HepG2 (cell line): ENCODE results near the gene CNN3. TPM values are rescaled to one million over a fixed set of nuclear protein-coding genes. Genes with fewer than 3 reads are reported as not detected.
A peak's percentile ranks its signal among the peaks of the same experiment; 100 is the strongest.

Experiments
- GATAD2A ChIP-seq: IDR thresholded peaks from 2 replicates; pipeline ENCODE4 v1.6.1; 2016
- KDM2A ChIP-seq: sonication (generic); formaldehyde crosslinking; IDR thresholded peaks from 2 replicates; pipeline ENCODE4 v1.4.0; 2020; ENCODE audit warnings: low read depth, missing genetic modification reagents, borderline replicate concordance
- MTA1 ChIP-seq: sonication (generic); formaldehyde crosslinking; IDR thresholded peaks from 2 replicates; pipeline ENCODE4 v1.4.0; 2020; ENCODE audit warnings: missing genetic modification reagents, mild to moderate bottlenecking, borderline replicate concordance
- ONECUT2 ChIP-seq: sonication (generic); formaldehyde crosslinking; IDR thresholded peaks from 2 replicates; pipeline ENCODE4 v1.4.0; 2020; ENCODE audit warnings: missing genetic modification reagents
- SRSF9 ChIP-seq: fragments of 200-400 bp; formaldehyde crosslinking; IDR thresholded peaks from 2 replicates; pipeline ENCODE4 v1.6.1; 2018; ENCODE audit warnings: borderline replicate concordance, mild to moderate bottlenecking, low read depth, low read length; ENCODE audit not compliant: insufficient read depth, poor library complexity, severe bottlenecking
- TRAFD1 ChIP-seq: sonication (generic); formaldehyde crosslinking; IDR thresholded peaks from 2 replicates; pipeline ENCODE4 v1.5.1; 2020; ENCODE audit warnings: missing genetic modification reagents, mild to moderate bottlenecking, borderline replicate concordance
- ZBTB37 ChIP-seq: sonication (generic); formaldehyde crosslinking; IDR thresholded peaks from 2 replicates; pipeline ENCODE4 v1.4.0; 2020; ENCODE audit warnings: mild to moderate bottlenecking, missing genetic modification reagents
- ZSCAN30 ChIP-seq: sonication (generic); formaldehyde crosslinking; IDR thresholded peaks from 2 replicates; pipeline ENCODE4 v1.5.0; 2020; ENCODE audit warnings: mild to moderate bottlenecking, missing genetic modification reagents
- polyA plus RNA-seq, 8 experiments: library from polyadenylated mRNA; depleted of rRNA in 3 of 8; stranded (reverse) in 7 of 8; unstranded in 1 of 8; fragments of >200 nt; fragmentation: Illumina TruSeq in 4 of 8; extraction: Trizol in 4 of 8; gene quantifications; 2 replicates each; pipeline versions ENCODE4 v1.2.1 to v1.2.3, GENCODE V29; 2011 to 2016; ENCODE audit warnings: low read depth in 4 of 8, missing spikeins in 1 of 8, mixed read lengths in 1 of 8; ENCODE audit not compliant: insufficient read depth in 1 of 8
- total RNA-seq, 5 experiments: library from RNA; depleted of rRNA; stranded (reverse); fragments of >200 nt; fragmentation: Illumina TruSeq; extraction: Trizol; gene quantifications; 2 replicates each; pipeline ENCODE4 v1.2.3, GENCODE V29; 2016; ENCODE audit warnings: low read depth in 1 of 5
- TF ChIP-seq, protein P1 (sequence below), 2 experiments: sonication (generic) in 1 of 2; formaldehyde crosslinking in 1 of 2; IDR thresholded peaks; 2 replicates each; pipeline versions ENCODE4 v1.6.1 to v1.9.0; 2014 to 2022; ENCODE audit warnings: antibody characterized with exemption in 1 of 2, borderline replicate concordance in 1 of 2, inconsistent platforms in 1 of 2, low read depth in 1 of 2, missing genetic modification reagents in 1 of 2
- TF ChIP-seq, protein P2 (sequence below): sonication (generic); formaldehyde crosslinking; IDR thresholded peaks from 2 replicates; pipeline ENCODE4 v1.8.1; 2023; ENCODE audit warnings: mild to moderate bottlenecking, missing genetic modification reagents
- TF ChIP-seq, protein P3 (sequence below): fragments of 450-650 bp; IDR thresholded peaks from 2 replicates; pipeline ENCODE4 v1.6.1; 2017; ENCODE audit warnings: mild to moderate bottlenecking
- TF ChIP-seq, protein P4 (sequence below): IDR thresholded peaks from 2 replicates; pipeline ENCODE4 v1.6.1; 2016; ENCODE audit warnings: missing compliant biosample characterization, missing genetic modification reagents, borderline replicate concordance

CNN3 gene
- total and polyA plus RNA-seq, 2 of the 13 experiments (the other 11 are each of a cell fraction or from before 2014, with no cell fraction given) = 113 to 223 TPM

GRCh38 chr1:94854458-94855306 lies 72.2 kb downstream of the CNN3 start (continued):
- peak; percentile 71 for TF ChIP-seq KDM2A (CRISPR knock-in tag)
- TF ChIP-seq ZSCAN30 (CRISPR knock-in tag) = no peak
- TF ChIP-seq SRSF9 = no peak
- TF ChIP-seq, protein P1, sequence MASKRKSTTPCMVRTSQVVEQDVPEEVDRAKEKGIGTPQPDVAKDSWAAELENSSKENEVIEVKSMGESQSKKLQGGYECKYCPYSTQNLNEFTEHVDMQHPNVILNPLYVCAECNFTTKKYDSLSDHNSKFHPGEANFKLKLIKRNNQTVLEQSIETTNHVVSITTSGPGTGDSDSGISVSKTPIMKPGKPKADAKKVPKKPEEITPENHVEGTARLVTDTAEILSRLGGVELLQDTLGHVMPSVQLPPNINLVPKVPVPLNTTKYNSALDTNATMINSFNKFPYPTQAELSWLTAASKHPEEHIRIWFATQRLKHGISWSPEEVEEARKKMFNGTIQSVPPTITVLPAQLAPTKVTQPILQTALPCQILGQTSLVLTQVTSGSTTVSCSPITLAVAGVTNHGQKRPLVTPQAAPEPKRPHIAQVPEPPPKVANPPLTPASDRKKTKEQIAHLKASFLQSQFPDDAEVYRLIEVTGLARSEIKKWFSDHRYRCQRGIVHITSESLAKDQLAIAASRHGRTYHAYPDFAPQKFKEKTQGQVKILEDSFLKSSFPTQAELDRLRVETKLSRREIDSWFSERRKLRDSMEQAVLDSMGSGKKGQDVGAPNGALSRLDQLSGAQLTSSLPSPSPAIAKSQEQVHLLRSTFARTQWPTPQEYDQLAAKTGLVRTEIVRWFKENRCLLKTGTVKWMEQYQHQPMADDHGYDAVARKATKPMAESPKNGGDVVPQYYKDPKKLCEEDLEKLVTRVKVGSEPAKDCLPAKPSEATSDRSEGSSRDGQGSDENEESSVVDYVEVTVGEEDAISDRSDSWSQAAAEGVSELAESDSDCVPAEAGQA (IDR thresholded peaks at IDR 0.05; ENCODE audit: low read depth) = no peak
- TF ChIP-seq, protein P1 (CRISPR knock-in tag; IDR thresholded peaks at IDR 0.05; ENCODE audit: borderline replicate concordance) = no peak
- no peak for TF ChIP-seq MTA1
- TF ChIP-seq, protein P2, sequence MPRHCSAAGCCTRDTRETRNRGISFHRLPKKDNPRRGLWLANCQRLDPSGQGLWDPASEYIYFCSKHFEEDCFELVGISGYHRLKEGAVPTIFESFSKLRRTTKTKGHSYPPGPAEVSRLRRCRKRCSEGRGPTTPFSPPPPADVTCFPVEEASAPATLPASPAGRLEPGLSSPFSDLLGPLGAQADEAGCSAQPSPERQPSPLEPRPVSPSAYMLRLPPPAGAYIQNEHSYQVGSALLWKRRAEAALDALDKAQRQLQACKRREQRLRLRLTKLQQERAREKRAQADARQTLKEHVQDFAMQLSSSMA = 0 out of 2 replicates have a peak, but pooled peaks have one; percentile 33
- no peak for TF ChIP-seq ZBTB37 (CRISPR knock-in tag)
- no peak for TF ChIP-seq TRAFD1 (CRISPR knock-in tag)
- no peak for TF ChIP-seq ONECUT2 (CRISPR knock-in tag)
- TF ChIP-seq, protein P3, sequence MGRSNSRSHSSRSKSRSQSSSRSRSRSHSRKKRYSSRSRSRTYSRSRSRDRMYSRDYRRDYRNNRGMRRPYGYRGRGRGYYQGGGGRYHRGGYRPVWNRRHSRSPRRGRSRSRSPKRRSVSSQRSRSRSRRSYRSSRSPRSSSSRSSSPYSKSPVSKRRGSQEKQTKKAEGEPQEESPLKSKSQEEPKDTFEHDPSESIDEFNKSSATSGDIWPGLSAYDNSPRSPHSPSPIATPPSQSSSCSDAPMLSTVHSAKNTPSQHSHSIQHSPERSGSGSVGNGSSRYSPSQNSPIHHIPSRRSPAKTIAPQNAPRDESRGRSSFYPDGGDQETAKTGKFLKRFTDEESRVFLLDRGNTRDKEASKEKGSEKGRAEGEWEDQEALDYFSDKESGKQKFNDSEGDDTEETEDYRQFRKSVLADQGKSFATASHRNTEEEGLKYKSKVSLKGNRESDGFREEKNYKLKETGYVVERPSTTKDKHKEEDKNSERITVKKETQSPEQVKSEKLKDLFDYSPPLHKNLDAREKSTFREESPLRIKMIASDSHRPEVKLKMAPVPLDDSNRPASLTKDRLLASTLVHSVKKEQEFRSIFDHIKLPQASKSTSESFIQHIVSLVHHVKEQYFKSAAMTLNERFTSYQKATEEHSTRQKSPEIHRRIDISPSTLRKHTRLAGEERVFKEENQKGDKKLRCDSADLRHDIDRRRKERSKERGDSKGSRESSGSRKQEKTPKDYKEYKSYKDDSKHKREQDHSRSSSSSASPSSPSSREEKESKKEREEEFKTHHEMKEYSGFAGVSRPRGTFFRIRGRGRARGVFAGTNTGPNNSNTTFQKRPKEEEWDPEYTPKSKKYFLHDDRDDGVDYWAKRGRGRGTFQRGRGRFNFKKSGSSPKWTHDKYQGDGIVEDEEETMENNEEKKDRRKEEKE = no peak
- TF ChIP-seq, protein P4, sequence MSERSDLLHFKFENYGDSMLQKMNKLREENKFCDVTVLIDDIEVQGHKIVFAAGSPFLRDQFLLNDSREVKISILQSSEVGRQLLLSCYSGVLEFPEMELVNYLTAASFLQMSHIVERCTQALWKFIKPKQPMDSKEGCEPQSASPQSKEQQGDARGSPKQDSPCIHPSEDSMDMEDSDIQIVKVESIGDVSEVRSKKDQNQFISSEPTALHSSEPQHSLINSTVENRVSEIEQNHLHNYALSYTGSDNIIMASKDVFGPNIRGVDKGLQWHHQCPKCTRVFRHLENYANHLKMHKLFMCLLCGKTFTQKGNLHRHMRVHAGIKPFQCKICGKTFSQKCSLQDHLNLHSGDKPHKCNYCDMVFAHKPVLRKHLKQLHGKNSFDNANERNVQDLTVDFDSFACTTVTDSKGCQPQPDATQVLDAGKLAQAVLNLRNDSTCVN = no peak
- TF ChIP-seq GATAD2A = no peak
